CD4-positive, alpha-beta T cell (primary cell): Measurements from ENCODE around the gene GLIS1. TPM values are rescaled to one million over a fixed set of nuclear protein-coding genes. Genes with fewer than 3 reads are reported as not detected.

ENCODE experiments used
- ATAC-seq: fragments of 200-7000 bp; cut with Tn5 transposase; one replicate; pipeline ENCODE4 v1.10.0; 2022; ENCODE audit warnings: mild to moderate bottlenecking; ENCODE audit not compliant: poor library complexity
- CTCF ChIA-PET: fragments of 350-600 bp; sonication (Branson Sonifier 250); formaldehyde crosslinking; loops from one replicate; lab custom pipeline; 2021; ENCODE audit warnings: antibody characterized with exemption, inconsistent platforms; lab: Charles Lee
- POLR2A ChIA-PET: fragments of 350-600 bp; sonication (Branson Sonifier 250); formaldehyde crosslinking; loops from one replicate; lab custom pipeline; 2021; ENCODE audit warnings: antibody characterized with exemption, inconsistent platforms; lab: Charles Lee
- DNase-seq, 14 experiments: peaks; one replicate each; pipeline ENCODE4 v3.0.0-alpha.2; 2013 to 2020; ENCODE audit warnings: mixed read lengths in 2 of 14
- H3K27ac ChIP-seq, 2 donors: one replicate each; pipeline versions ENCODE4 v1.5.1 to v1.7.0; 2013; ENCODE audit warnings: low read length in 2 of 2, low read depth in 1 of 2, mild to moderate bottlenecking in 1 of 2
- H3K27me3 ChIP-seq, 2 experiments: 1 replicate in 1 of 2; 2 replicates in 1 of 2; pipeline versions ENCODE4 v1.6.1 to v1.7.0; 2013; ENCODE audit warnings: low read length in 2 of 2, control low read depth in 1 of 2, mild to moderate bottlenecking in 1 of 2, moderate library complexity in 1 of 2; ENCODE audit not compliant: insufficient read depth in 2 of 2, control insufficient read depth in 1 of 2
- H3K36me3 ChIP-seq: one replicate; pipeline ENCODE4 v1.6.1; 2013; ENCODE audit warnings: low read length, control low read depth; ENCODE audit not compliant: insufficient read depth
- H3K4me1 ChIP-seq: one replicate; pipeline ENCODE4 v1.6.1; 2013; ENCODE audit warnings: low read length, control low read depth; ENCODE audit not compliant: insufficient read depth
- H3K4me3 ChIP-seq: one replicate; pipeline ENCODE4 v1.5.1; 2013; ENCODE audit warnings: mild to moderate bottlenecking, low read length, moderate library complexity
- H3K9me3 ChIP-seq, 2 experiments: 1 replicate in 1 of 2; 2 replicates in 1 of 2; pipeline versions ENCODE4 v1.6.1 to v1.7.0; 2013; ENCODE audit warnings: low read length in 2 of 2, mild to moderate bottlenecking in 2 of 2, control low read depth in 1 of 2, moderate library complexity in 1 of 2; ENCODE audit not compliant: control insufficient read depth in 1 of 2, insufficient read depth in 1 of 2
- H3K27ac Mint-ChIP-seq: one replicate; pipeline ENCODE4 v1.8.0; 2020; ENCODE audit warnings: mixed read lengths
- H3K27me3 Mint-ChIP-seq: one replicate; pipeline ENCODE4 v1.8.0; 2021; ENCODE audit warnings: mixed read lengths
- H3K36me3 Mint-ChIP-seq: one replicate; pipeline ENCODE4 v1.8.0; 2021; ENCODE audit warnings: low read depth, mixed read lengths
- H3K4me1 Mint-ChIP-seq: one replicate; pipeline ENCODE4 v1.8.0; 2021; ENCODE audit warnings: low read depth, mixed read lengths
- H3K4me3 Mint-ChIP-seq: one replicate; pipeline ENCODE4 v1.8.0; 2020; ENCODE audit warnings: mild to moderate bottlenecking, mixed read lengths
- H3K9me3 Mint-ChIP-seq: one replicate; pipeline ENCODE4 v1.8.0; 2020; ENCODE audit warnings: mixed read lengths
- intact Hi-C, 2 experiments: fragments of 100-400 bp; cut with DNase I in 1 of 2; cut with micrococcal nuclease in 1 of 2; formaldehyde crosslinking; loops; one replicate each; pipeline versions ENCODE4 v1.15.1 to v1.9.0; 2023 to 2025; cut with DNase I, micrococcal nuclease
- total RNA-seq, 174 experiments: library from RNA in 2 of 174; stranded (reverse) in 2 of 174; gene quantifications; one replicate each; pipeline ENCODE4 v1.2.3 and lab custom pipeline; 2021 to 2026
- TF ChIP-seq, protein P1 (sequence below): fragments of 200-600 bp; IDR thresholded peaks from one replicate; pipeline ENCODE4 v1.8.0; 2022; ENCODE audit warnings: antibody characterized with exemption, mild to moderate bottlenecking

The GLIS1 gene
- total RNA-seq, 2 experiments from 2014 or later: not detected

DNA sequence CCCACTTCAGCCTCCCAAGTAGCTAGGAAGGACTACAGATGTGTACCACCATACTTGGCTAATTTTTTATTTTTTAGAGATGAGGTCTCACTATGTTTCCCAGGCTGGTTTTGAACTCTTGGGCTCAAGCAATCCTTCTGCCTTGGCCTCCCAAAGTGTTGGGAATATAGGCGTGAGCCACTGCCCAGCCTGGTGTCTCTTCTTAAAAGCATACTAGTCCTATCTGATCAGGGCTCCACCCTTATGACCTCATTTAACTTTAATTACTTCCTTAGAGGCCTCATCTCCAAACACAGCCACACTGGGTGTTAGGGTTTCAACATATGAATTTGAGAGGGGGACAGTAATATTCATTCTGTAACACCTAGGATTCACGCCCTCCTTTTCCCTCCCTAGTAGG lies 130.9 kb downstream of the GLIS1 start:
- TF ChIP-seq, protein P1, sequence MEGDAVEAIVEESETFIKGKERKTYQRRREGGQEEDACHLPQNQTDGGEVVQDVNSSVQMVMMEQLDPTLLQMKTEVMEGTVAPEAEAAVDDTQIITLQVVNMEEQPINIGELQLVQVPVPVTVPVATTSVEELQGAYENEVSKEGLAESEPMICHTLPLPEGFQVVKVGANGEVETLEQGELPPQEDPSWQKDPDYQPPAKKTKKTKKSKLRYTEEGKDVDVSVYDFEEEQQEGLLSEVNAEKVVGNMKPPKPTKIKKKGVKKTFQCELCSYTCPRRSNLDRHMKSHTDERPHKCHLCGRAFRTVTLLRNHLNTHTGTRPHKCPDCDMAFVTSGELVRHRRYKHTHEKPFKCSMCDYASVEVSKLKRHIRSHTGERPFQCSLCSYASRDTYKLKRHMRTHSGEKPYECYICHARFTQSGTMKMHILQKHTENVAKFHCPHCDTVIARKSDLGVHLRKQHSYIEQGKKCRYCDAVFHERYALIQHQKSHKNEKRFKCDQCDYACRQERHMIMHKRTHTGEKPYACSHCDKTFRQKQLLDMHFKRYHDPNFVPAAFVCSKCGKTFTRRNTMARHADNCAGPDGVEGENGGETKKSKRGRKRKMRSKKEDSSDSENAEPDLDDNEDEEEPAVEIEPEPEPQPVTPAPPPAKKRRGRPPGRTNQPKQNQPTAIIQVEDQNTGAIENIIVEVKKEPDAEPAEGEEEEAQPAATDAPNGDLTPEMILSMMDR: no peak
- Mint-ChIP-seq H3K4me1 (no peaks in the 10 kb centered on the region), H3K27ac (no peak overlapping the region), H3K27me3 (no peaks in the 10 kb centered on the region), H3K4me3 (no peak overlapping the region), H3K36me3 (no peaks in the 10 kb centered on the region), H3K9me3 (peaks cover 12% of the 10 kb centered on the region)
- H3K4me1 ChIP-seq: no peaks in the 10 kb centered on the region
- no peak for ATAC-seq
- intact Hi-C loops: no loop called here
- H3K36me3 ChIP-seq: no peaks in the 10 kb centered on the region
- no peaks in the 10 kb centered on the region for H3K27me3 ChIP-seq
- H3K27ac ChIP-seq: no peak overlapping the region
- H3K9me3 ChIP-seq: peaks cover 5 to 14% of the 10 kb centered on the region in 2 experiments
- no peak overlapping the region for H3K4me3 ChIP-seq
- ChIA-PET POLR2A (no interaction called here), CTCF (no interaction called here)
- DNase-seq: no peak

DNA sequence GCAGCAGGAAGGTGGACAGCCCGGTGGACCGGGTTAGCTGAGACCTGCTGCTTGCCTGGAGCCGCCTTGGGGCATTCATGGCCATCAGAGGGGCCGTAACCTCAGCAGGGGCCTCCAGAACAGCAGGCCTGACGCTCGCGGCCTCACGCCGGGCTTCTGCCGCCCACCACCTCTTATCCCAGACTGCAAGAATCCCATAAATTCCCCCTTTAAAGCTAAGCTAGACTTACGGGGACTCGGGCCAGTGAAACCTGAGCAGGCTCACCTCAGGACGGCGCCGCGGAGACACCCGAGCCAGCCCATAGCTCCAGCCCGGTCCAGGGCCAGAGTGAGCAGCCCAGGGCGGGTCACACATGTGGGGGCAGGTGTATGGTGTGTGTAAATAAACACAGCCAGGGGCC lies 132.3 kb downstream of the GLIS1 start:
- intact Hi-C loops: no loop called here
- peaks cover 5 to 6% of the 10 kb centered on the region in 2 experiments for H3K9me3 ChIP-seq
- no peaks in the 10 kb centered on the region for H3K4me1 Mint-ChIP-seq
- POLR2A ChIA-PET: no interaction called here
- H3K9me3 Mint-ChIP-seq: peaks cover 11% of the 10 kb centered on the region
- H3K4me3 Mint-ChIP-seq: no peak overlapping the region
- H3K27me3 Mint-ChIP-seq: no peaks in the 10 kb centered on the region
- CTCF ChIA-PET: no interaction called here
- ATAC-seq (no peak), DNase-seq (no peak)
- no peak overlapping the region for H3K27ac Mint-ChIP-seq
- peaks cover 2% of the 10 kb centered on the region for H3K4me1 ChIP-seq
- H3K27me3 ChIP-seq: no peaks in the 10 kb centered on the region
- no peak overlapping the region for H3K4me3 ChIP-seq
- H3K36me3 Mint-ChIP-seq: no peaks in the 10 kb centered on the region
- H3K27ac ChIP-seq: no peak overlapping the region
- H3K36me3 ChIP-seq: no peaks in the 10 kb centered on the region
- TF ChIP-seq, protein P1: no peak

DNA sequence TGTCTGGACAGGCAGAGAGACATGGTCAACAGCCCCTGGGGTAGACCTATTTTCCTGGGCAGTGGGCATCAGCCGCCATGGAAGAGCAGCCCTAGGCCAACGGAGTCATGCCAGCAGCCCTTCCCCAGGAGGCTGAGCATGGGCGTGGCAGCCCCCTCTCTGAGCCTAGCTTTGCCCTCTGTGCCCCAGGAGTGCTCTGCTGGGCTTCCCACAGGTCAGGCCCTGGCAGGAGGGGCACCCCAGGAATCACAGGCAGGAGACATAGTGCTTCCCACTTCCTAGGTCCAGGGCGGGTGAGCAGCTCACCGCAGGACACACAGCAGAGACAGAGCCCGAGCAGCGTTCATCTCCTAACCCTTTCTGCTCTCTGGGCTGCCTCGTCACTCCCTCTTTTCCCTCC lies 132.8 kb downstream of the GLIS1 start:
- H3K27ac Mint-ChIP-seq: no peak overlapping the region
- Histone ChIP-seq H3K9me3 (peaks cover 3 to 4% of the 10 kb centered on the region in 2 experiments), H3K4me3 (no peak overlapping the region), H3K27me3 (no peaks in the 10 kb centered on the region), H3K27ac (no peak overlapping the region), H3K4me1 (peaks cover 5% of the 10 kb centered on the region), H3K36me3 (no peaks in the 10 kb centered on the region)
- peaks cover 6% of the 10 kb centered on the region for H3K9me3 Mint-ChIP-seq
- no peak for ATAC-seq
- POLR2A ChIA-PET: no interaction called here
- no peaks in the 10 kb centered on the region for H3K27me3 Mint-ChIP-seq
- no peaks in the 10 kb centered on the region for H3K4me1 Mint-ChIP-seq
- H3K4me3 Mint-ChIP-seq: no peak overlapping the region
- H3K36me3 Mint-ChIP-seq: no peaks in the 10 kb centered on the region
- intact Hi-C loops: no loop called here
- DNase-seq: no peak
- CTCF ChIA-PET: no interaction called here
- TF ChIP-seq, protein P1: no peak
